SW 1271 (cell line): Measurements from ENCODE around the gene ADGB.
"Not testable (repeated sequence)": the region's sequence is repeated elsewhere in the genome, so short reads cannot be mapped to it uniquely, and the experiment has no call there.

Source experiments
- DNase-seq, 2 experiments: peaks; one replicate each; lab custom pipeline; 2025; lab: John Stamatoyannopoulos, UW

Gene ADGB

DNA sequence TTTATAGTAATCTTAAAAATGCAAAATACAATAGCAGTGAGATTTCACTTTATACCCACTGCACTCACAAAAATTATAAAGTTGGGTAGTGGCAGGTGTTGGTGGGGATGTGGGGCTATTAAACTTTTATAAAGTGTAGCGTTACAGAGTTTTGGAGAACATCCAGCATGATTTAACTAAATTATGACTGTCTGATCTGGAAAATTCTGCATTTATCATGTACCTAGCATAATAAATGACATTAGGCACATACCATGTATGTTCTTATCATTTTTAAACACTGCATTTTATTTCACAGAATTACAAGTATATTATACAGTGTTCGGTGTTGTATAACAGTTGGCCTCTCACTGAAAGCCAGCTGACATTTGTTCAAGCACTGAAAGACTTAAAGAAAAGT lies 169.9 kb downstream of the ADGB start:
- no peak for DNase-seq

DNA sequence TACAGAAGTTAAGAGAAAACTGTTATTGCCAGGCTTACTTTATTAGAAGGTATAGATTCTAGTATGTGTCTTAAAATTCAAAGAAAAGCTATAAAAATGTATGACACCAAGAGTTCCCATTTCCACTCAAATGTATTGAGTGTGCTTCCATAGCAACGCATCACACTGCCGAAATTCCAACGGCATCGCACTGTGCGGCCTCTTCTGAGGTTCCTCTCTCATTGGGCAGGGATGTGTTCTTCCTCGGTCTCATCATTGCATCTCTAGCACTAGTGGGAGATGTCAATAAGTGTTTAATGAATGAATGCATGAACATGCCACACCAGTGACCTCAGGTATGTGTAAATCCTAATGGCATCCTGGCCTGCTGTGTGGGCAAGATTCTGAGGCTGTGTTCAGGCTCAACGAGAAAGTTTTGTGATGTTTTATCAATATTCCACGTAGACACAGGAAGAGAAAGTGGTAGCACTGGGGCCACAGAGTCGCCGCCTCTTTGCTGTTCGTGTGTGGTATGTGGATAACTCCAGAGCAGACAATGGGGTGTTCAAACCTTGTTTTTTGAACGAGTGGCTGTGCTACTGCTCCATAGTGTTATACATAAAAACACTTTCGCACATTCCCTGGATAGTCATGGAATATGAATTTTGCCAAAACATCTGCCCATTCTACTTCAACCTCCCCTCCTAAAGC lies 171.6 kb downstream of the ADGB start:
- DNase-seq, result no peak

DNA sequence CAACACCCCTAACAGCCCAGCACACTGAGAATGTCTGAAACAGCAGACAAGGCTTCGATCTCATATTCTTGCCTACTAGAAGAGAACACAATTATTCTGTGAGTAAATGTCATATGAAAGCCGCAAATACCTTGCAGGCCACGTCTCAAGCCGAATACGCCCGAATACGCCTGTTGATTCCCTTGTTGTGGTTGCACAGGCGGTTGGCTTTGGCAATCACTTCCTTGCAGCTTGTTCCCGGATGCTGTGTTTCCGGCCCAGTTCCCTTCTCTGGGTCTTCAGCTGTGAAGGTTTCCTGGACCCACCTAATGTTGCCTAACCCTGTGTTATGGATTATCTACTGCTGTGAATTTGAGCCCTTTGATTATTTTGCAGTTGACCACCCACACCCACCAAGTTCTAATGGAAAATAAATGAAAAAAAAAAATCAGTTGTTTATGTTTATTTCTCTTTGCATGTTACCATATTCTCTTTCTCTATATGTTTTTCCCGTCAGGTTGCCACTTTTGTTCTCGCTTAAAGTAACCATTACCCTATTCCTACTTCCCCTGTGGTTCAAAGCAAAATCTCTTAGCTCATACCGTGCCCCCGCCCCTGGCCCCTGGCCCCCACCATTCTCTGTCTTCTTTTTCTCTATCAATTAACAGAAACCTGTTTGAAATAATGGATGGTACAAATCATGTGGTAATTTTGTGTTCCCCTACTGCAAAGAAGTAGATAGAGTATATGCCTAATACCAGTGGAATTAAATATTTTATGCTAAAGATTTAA lies 172.4 kb downstream of the ADGB start:
- no peak for DNase-seq

DNA sequence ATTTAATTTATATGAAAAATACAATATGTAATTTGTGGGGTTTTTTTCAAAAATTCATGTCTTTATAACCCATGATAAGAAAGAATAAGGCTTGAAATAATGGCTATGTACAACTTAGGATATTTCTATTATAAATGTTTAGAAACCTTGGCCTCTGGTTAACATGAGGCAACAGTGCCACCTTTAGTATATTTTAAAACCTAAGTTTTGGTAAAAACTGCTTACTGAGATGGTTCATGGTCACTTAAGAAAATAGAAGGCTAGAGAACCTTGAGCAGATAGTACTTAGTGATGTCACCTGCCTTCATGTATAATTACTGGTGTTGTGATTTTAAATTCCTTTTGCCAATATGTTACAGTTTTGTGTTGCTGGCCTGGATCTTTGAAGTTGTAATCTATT lies 176.4 kb downstream of the ADGB start:
- DNase-seq, result peak in 1 of 2 experiments; percentile 18

DNA sequence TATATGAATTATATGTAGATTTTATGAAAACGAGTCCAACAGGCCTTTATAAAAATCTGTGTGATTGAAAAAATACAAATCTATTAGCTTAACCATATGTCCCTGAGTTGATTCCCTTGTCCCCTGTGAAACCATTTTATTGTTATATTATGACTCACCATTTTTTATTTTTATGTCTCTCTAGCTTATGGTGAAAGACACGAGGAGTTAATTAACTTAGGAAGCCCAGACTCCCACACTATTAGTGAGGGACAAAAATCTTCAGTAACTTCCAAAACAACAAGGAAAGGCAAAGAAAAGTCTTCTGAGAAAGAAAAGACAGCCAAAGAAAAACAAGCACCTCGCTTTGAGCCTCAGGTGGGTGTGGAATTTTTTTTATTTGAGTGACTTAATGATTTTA lies 183.1 kb downstream of the ADGB start:
- no peak for DNase-seq

GRCh38 chr6:146785001-146785585 lies 186.3 kb downstream of the ADGB start:
- peak; percentile 7 to 57 for DNase-seq

- DNase-seq, result no peak
These were observed 189.2 kb downstream of the ADGB start for GRCh38 chr6:146787876-146788508.

DNA sequence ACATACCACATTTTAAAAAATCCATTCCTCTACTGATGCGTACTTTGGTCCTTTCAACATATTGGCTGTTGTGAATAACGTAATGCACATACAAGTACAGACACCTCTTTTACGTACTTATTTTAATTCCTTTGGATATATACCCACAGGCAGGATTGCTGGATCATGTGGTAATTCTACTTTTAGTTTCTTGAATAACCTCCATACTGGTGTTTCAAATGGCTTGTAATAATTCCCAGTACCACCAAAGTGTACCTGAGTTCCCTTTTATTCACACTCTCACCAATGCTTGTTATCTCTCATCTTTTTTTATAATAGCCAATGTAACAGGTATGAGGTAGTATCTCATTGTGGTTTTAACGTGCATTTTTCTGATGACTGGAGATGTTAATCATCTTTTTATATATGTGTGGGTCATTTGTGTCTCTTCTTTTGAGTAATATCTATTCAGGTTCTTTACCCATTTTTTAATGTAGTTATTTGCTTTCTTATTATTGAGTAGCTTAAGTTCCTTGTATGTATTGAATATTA lies 191.9 kb downstream of the ADGB start:
- no peak for DNase-seq

DNA sequence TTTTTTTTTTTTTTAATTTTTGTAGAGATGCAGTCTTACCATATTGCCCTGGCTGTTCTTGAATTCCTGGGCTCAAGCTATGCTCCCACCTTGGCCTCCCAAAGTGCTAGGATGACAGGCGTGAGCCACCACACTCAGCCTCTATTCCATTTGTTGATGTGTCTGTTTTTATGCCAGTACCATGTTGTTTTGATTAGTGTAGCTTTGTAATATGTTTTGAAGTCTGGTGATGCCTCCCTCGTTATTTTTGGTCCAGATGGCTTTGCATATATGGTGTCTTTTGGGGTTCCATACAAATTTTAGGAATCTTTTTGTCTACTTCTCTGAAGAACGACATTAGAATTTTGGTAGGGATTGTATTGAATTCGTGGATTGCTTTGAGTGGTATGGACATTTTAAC lies 193.2 kb downstream of the ADGB start:
- DNase-seq, result no peak

- DNase-seq, result not testable (repeated sequence)
These were observed 194.4 kb downstream of the ADGB start for GRCh38 chr6:146793218-146793617.

DNA sequence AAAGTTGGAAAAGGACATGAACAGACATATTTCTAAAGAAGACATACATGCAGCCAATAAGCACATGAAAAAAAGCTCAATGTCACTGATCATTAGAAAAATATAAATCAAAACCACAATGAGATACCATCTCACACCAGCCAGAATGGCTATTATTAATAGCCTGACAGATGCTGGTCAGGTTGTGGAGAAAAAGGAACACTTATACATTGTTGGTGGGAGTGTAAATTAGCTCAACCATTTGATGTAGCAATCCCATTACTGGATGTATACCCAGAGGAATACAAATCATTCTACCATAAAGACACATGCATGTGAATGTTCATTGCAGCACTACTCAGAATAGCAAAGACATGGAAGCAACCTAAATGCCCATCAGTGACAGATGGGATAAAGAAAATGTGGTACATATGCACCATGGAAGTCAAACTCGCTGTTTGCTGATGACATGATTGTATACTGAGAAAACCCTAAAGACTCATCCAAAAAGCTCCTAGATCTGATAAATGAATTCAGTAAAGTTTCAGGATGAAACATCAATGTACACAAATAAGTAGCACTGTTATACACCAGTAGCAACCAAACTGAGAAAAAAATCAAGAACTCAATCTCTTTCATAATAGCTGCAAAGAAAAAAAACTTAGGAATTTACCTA lies 196.8 kb downstream of the ADGB start:
- no peak for DNase-seq

DNA sequence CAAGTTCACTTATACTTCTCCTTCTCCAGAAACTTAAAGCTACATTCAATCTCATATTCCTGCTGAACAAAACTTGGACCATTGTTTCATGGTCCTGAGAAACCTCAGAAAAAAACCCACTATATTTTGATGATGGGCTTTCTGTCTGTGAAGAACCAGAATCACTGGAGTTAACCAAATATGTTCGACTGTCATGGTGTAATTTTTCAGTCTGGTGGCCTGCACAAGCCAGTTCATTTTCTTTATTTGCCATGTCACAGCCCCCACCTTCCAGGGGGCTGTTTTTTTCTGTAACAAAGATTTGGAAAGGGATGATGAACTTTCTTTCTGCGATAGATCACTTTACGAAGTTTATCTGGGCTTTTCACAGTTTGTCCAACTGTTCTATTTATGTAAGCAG lies 204.4 kb downstream of the ADGB start:
- DNase-seq, result not testable (repeated sequence)

DNA sequence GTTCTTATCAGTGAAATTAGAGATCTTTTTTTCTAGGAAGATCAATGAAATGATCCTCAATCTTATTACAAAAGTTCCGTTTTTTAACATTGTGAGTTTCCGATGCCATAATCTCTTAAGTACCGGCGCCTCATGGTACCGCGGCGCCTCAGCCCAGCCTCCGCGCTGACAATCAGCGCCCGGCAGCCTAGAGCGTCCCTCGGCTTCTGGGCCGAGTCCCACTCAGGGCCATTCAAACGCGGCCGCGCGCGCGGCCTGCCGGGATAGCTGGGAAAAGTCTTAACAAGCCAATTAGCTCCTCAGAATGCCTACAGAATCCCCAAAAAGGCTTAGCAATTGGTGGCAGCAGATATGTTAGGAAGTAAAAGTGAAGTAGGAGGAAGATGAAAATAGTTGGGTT lies 204.8 kb downstream of the ADGB start:
- DNase-seq, result no peak

GRCh38 chr6:146805546-146806325 lies 207.0 kb downstream of the ADGB start:
- no peak for DNase-seq

DNA sequence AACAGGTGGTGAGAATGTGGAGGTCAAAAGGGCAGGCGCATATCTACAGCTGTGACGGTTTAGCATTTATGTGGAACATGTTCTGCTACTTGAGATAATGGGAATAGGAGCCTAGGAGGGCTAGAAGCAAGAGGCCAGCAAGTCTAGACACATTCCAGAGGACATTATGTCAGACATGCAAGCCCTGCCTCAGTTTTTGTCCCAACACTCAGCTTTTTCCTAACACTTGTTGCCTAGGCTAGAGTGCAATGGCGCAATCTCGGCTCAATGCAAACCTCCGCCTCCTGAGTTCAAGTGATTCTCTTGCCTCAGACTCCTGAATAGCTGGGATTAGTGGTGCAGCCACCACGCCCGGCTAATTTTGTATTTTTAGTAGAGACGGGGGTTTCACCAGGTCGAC lies 210.2 kb downstream of the ADGB start:
- not testable (repeated sequence) for DNase-seq

GRCh38 chr6:146812811-146813321 lies 214.1 kb downstream of the ADGB start:
- not testable (repeated sequence) for DNase-seq

DNA sequence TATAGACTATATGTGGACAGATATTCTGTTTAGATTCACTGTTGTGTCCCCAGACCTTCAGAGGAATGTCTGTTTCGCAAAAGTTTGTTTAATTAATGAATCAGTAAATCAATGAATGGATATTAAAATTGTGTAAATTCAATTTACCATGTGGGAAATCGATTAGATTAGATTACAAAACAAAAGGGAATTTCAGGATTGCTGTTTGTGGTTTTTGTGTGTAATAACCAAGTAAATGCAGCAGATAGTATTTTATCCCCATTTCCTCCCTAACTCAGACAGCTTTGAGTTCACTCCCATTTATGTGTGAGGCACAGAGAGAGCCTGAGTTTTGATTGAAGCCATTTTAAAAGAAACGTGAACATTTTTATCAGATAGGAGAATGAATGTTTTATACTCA lies 214.8 kb downstream of the ADGB start:
- DNase-seq, result no peak

GRCh38 chr6:146814148-146814750 lies 215.5 kb downstream of the ADGB start:
- no peak for DNase-seq

- not testable (repeated sequence) for DNase-seq
These were observed 217.0 kb downstream of the ADGB start for GRCh38 chr6:146815511-146816462.
